C4-2B (cell line): ENCODE measurements around the gene KHDC4.

Experiments used
- ZFX ChIP-seq: fragments of 450-650 bp; IDR thresholded peaks from 2 replicates; pipeline ENCODE4 v1.6.1; 2017
- TF ChIP-seq, protein P1 (sequence below): fragments of 450-650 bp; conservative IDR thresholded peaks from 2 replicates; pipeline ENCODE4 v1.5.1; 2017; ENCODE audit warnings: mild to moderate bottlenecking

DNA sequence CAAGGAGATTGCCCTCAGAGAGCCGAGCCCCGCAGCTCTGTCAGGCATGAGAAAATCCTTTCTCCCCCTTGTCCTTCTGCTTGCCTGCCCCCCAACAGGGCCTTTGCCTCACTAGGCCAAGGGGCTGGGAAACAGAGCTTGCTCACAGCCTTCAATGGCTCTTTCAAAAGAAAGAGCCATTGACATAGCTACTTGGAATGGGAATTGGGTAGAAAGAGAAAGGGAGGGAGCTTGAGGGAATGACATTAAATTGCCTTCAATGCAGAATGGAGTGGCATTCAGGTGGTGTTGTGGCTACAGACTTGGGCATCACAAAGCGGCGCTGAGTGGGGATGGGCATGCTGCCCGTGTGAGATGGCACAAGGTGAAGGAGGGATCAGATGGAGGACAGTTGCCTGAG, 61.7 kb downstream of the KHDC4 start:
- no peak for TF ChIP-seq ZFX
- TF ChIP-seq, protein P1, sequence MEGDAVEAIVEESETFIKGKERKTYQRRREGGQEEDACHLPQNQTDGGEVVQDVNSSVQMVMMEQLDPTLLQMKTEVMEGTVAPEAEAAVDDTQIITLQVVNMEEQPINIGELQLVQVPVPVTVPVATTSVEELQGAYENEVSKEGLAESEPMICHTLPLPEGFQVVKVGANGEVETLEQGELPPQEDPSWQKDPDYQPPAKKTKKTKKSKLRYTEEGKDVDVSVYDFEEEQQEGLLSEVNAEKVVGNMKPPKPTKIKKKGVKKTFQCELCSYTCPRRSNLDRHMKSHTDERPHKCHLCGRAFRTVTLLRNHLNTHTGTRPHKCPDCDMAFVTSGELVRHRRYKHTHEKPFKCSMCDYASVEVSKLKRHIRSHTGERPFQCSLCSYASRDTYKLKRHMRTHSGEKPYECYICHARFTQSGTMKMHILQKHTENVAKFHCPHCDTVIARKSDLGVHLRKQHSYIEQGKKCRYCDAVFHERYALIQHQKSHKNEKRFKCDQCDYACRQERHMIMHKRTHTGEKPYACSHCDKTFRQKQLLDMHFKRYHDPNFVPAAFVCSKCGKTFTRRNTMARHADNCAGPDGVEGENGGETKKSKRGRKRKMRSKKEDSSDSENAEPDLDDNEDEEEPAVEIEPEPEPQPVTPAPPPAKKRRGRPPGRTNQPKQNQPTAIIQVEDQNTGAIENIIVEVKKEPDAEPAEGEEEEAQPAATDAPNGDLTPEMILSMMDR: no peak
